IMR-90 (cell line): Measurements from ENCODE around the gene PLEKHD1. TPM values are rescaled to one million over a fixed set of nuclear protein-coding genes. Genes with fewer than 3 reads are reported as not detected.

ENCODE experiments used
- ATAC-seq: fragments of 200-7000 bp; cut with Tn5 transposase; 2 replicates; pipeline ENCODE4 v1.9.1; 2020; ENCODE audit warnings: low read depth, mild to moderate bottlenecking, moderate library complexity
- BruUV-seq: library from RNA; stranded (reverse); fragments of 400-500 nt; replicated peaks from 2 replicates; lab custom pipeline; 2021; lab: Mats Ljungman, UMichigan
- CTCF ChIA-PET: fragments of 300-600 bp; formaldehyde crosslinking; extraction: SDS; loops from one replicate; lab custom pipeline; 2021; ENCODE audit warnings: antibody characterized with exemption; lab: Yijun Ruan, JAX
- POLR2A ChIA-PET: fragments of 300-600 bp; sonication (Branson Sonifier 250); formaldehyde crosslinking; loops from one replicate; lab custom pipeline; 2022; ENCODE audit warnings: antibody characterized with exemption; ENCODE audit not compliant: unreplicated experiment; lab: Charles Lee
- DNase-seq: peaks from one replicate; pipeline ENCODE4 v3.0.0; 2013
- H2AFZ ChIP-seq: replicated peaks from 2 replicates; pipeline ENCODE3; 2013; ENCODE audit warnings: low read length, mild to moderate bottlenecking; ENCODE audit not compliant: poor library complexity
- H2AK5ac ChIP-seq: 2 replicates; pipeline ENCODE4 v1.6.1; 2013; ENCODE audit warnings: low read depth, low read length, inconsistent platforms
- H2AK9ac ChIP-seq: replicated peaks from 2 replicates; pipeline ENCODE3; 2013; ENCODE audit warnings: mild to moderate bottlenecking, low read depth, low read length, moderate library complexity; ENCODE audit not compliant: poor library complexity
- H2BK120ac ChIP-seq: 2 replicates; pipeline ENCODE4 v1.6.1; 2013; ENCODE audit warnings: low read depth, low read length, inconsistent platforms
- H2BK15ac ChIP-seq: 3 replicates; pipeline ENCODE4 v1.6.1; 2013; ENCODE audit warnings: low read depth, low read length, inconsistent platforms
- H2BK20ac ChIP-seq: 2 replicates; pipeline ENCODE4 v1.6.1; 2013; ENCODE audit warnings: low read depth, mild to moderate bottlenecking, inconsistent platforms, low read length, moderate library complexity
- H2BK5ac ChIP-seq: 2 replicates; pipeline ENCODE4 v1.6.1; 2013; ENCODE audit warnings: mild to moderate bottlenecking, low read depth, low read length, inconsistent platforms; ENCODE audit not compliant: poor library complexity, severe bottlenecking
- H3K14ac ChIP-seq: replicated peaks from 2 replicates; pipeline ENCODE4 v1.6.1; 2013; ENCODE audit warnings: low read depth, low read length, inconsistent platforms
- H3K18ac ChIP-seq: 2 replicates; pipeline ENCODE4 v1.6.1; 2013; ENCODE audit warnings: low read depth, low read length, control low read depth
- H3K23ac ChIP-seq: 2 replicates; pipeline ENCODE4 v1.6.1; 2013; ENCODE audit warnings: low read depth, low read length, inconsistent platforms
- H3K27ac ChIP-seq: 2 replicates; pipeline ENCODE4 v1.5.1; 2013; ENCODE audit warnings: mild to moderate bottlenecking, control low read depth, low read length; ENCODE audit not compliant: insufficient read depth
- H3K27me3 ChIP-seq: 2 replicates; pipeline ENCODE4 v1.6.1; 2013; ENCODE audit warnings: low read length; ENCODE audit not compliant: control insufficient read depth, insufficient read depth
- H3K36me3 ChIP-seq: 2 replicates; pipeline ENCODE4 v1.6.1; 2013; ENCODE audit warnings: low read length, mixed read lengths; ENCODE audit not compliant: control insufficient read depth, insufficient read depth
- H3K4ac ChIP-seq: 2 replicates; pipeline ENCODE4 v1.6.1; 2013; ENCODE audit warnings: low read depth, low read length, inconsistent platforms
- H3K4me1 ChIP-seq: 2 replicates; pipeline ENCODE4 v1.6.1; 2013; ENCODE audit warnings: low read length, mixed read lengths; ENCODE audit not compliant: control insufficient read depth, insufficient read depth
- H3K4me2 ChIP-seq: 2 replicates; pipeline ENCODE4 v1.6.1; 2013; ENCODE audit warnings: low read depth, mild to moderate bottlenecking, control low read depth, low read length, moderate library complexity
- H3K4me3 ChIP-seq: 2 replicates; pipeline ENCODE4 v1.5.1; 2013; ENCODE audit warnings: low read depth, mild to moderate bottlenecking, control low read depth, low read length, moderate library complexity; ENCODE audit not compliant: insufficient read depth
- H3K56ac ChIP-seq: 2 replicates; pipeline ENCODE4 v1.6.1; 2013; ENCODE audit warnings: low read length, inconsistent platforms; ENCODE audit not compliant: insufficient read depth; ENCODE audit errors: extremely low read depth
- H3K79me1 ChIP-seq, 2 experiments: 2 replicates each; pipeline ENCODE4 v1.6.1; 2013; ENCODE audit warnings: low read length in 2 of 2, inconsistent platforms in 1 of 2, low read depth in 1 of 2
- H3K9ac ChIP-seq: 2 replicates; pipeline ENCODE4 v1.6.1; 2013; ENCODE audit warnings: low read depth, low read length, control low read depth
- H3K9me1 ChIP-seq: 2 replicates; pipeline ENCODE4 v1.6.1; 2013; ENCODE audit warnings: low read length, inconsistent platforms; ENCODE audit not compliant: insufficient read depth
- H3K9me3 ChIP-seq: 2 replicates; pipeline ENCODE4 v1.6.1; 2013; ENCODE audit warnings: low read length; ENCODE audit not compliant: control insufficient read depth, insufficient read depth
- H4K20me1 ChIP-seq: 2 replicates; pipeline ENCODE4 v1.6.1; 2013; ENCODE audit warnings: low read length, inconsistent platforms; ENCODE audit not compliant: insufficient read depth
- H4K5ac ChIP-seq: 2 replicates; pipeline ENCODE4 v1.6.1; 2013; ENCODE audit warnings: mild to moderate bottlenecking, low read depth, low read length, control low read depth
- H4K8ac ChIP-seq, 2 experiments: 2 replicates each; pipeline ENCODE4 v1.6.1; 2013; ENCODE audit warnings: low read depth in 2 of 2, low read length in 2 of 2, control low read depth in 1 of 2, inconsistent platforms in 1 of 2
- H4K91ac ChIP-seq: 2 replicates; pipeline ENCODE4 v1.6.1; 2013; ENCODE audit warnings: low read depth, low read length, inconsistent platforms; ENCODE audit not compliant: insufficient read depth
- BHLHE40 ChIP-seq: fragments of 150-350 bp; IDR thresholded peaks from 2 replicates; pipeline ENCODE4 v1.6.1; 2016; ENCODE audit warnings: mild to moderate bottlenecking, low read depth, low read length
- CEBPB ChIP-seq: IDR thresholded peaks from 2 replicates; pipeline ENCODE4 v1.6.1; 2012; ENCODE audit warnings: low read depth, low read length, improper control_type of control experiment
- CHD1 ChIP-seq: IDR thresholded peaks from 2 replicates; pipeline ENCODE4 v1.6.1; 2012; ENCODE audit warnings: low read depth, low read length, improper control_type of control experiment
- FOS ChIP-seq: fragments of 150-350 bp; IDR thresholded peaks from 2 replicates; pipeline ENCODE4 v1.6.1; 2016; ENCODE audit warnings: low read depth, low read length
- MAFK ChIP-seq: IDR thresholded peaks from 2 replicates; pipeline ENCODE4 v1.6.1; 2012; ENCODE audit warnings: low read depth, low read length, improper control_type of control experiment
- MAZ ChIP-seq: IDR thresholded peaks from 2 replicates; pipeline ENCODE4 v1.6.1; 2012; ENCODE audit warnings: low read depth, mild to moderate bottlenecking, low read length, improper control_type of control experiment, moderate library complexity, borderline replicate concordance
- MXI1 ChIP-seq: IDR thresholded peaks from 2 replicates; pipeline ENCODE4 v1.6.1; 2012; ENCODE audit warnings: low read depth, mild to moderate bottlenecking, low read length, moderate library complexity, borderline replicate concordance
- NFE2L2 ChIP-seq: fragments of 150-350 bp; IDR thresholded peaks from 2 replicates; pipeline ENCODE4 v1.6.1; 2016; ENCODE audit warnings: low read depth, mild to moderate bottlenecking, low read length
- POLR2A ChIP-seq: IDR thresholded peaks from 2 replicates; pipeline ENCODE4 v1.6.1; 2012; ENCODE audit warnings: mild to moderate bottlenecking, low read depth, low read length
- RCOR1 ChIP-seq: IDR thresholded peaks from 2 replicates; pipeline ENCODE4 v1.6.1; 2012; ENCODE audit warnings: mild to moderate bottlenecking, low read length, improper control_type of control experiment; ENCODE audit not compliant: insufficient replicate concordance
- RFX5 ChIP-seq: IDR thresholded peaks from 2 replicates; pipeline ENCODE4 v1.8.0; 2012; ENCODE audit warnings: low read depth, mild to moderate bottlenecking, low read length, moderate library complexity
- SMC3 ChIP-seq: fragments of 150-350 bp; IDR thresholded peaks from 2 replicates; pipeline ENCODE4 v1.6.1; 2016; ENCODE audit warnings: low read depth, mild to moderate bottlenecking, antibody characterized with exemption, low read length, moderate library complexity
- WGBS, 2 experiments: methylation state at CpG; one replicate each; pipeline versions ENCODE4 v1.1.5 to v1.1.7; 2013; ENCODE audit warnings: missing lambda C conversion rate in 2 of 2; ENCODE audit not compliant: insufficient read length in 1 of 2; ENCODE audit errors: extremely low coverage in 2 of 2; 5-methylcytosine and 5-hydroxymethylcytosine counted together
- dilution Hi-C: fragments of 300-500 bp; cut with HindIII; formaldehyde crosslinking; loops from one replicate; pipeline ENCODE4 v1.14.3; 2018; ENCODE audit warnings: low sequenced_read_pairs; ENCODE audit not compliant: unreplicated experiment
- in situ Hi-C: fragments of 300-500 bp; cut with MboI; formaldehyde crosslinking; loops from 3 replicates; pipeline ENCODE4 v1.14.3; 2019; ENCODE audit warnings: low sequenced_read_pairs, inconsistent platforms, mixed read lengths
- intact Hi-C: fragments of 100-400 bp; cut with micrococcal nuclease; formaldehyde crosslinking; loops from 2 replicates; pipeline ENCODE4 v1.10.0; 2022
- polyA plus RNA-seq, 3 experiments: library from polyadenylated mRNA; depleted of rRNA; stranded (reverse); fragments of >200 nt; gene quantifications; 2 replicates each; pipeline ENCODE4 v1.2.3, GENCODE V29; 2012; ENCODE audit warnings: low replicate concordance in 1 of 3
- total RNA-seq: library from RNA; depleted of rRNA; stranded (reverse); fragments of >200 nt; gene quantifications from 2 replicates; pipeline ENCODE4 v1.2.3, GENCODE V29; 2012
- TF ChIP-seq, protein P1 (sequence below): fragments of 150-350 bp; IDR thresholded peaks from 2 replicates; pipeline ENCODE4 v1.6.1; 2017; ENCODE audit warnings: mild to moderate bottlenecking, antibody characterized with exemption, low read length, low read depth
- TF ChIP-seq, protein P2 (sequence below): conservative IDR thresholded peaks from 2 replicates; pipeline ENCODE4 v1.5.1; 2012; ENCODE audit warnings: mild to moderate bottlenecking, low read depth, low read length, improper control_type of control experiment

PLEKHD1 gene
- total and polyA plus RNA-seq, 2 of the 4 experiments (the other 2 are of a cell fraction) = under 0.01 TPM; not detected in 1

DNA sequence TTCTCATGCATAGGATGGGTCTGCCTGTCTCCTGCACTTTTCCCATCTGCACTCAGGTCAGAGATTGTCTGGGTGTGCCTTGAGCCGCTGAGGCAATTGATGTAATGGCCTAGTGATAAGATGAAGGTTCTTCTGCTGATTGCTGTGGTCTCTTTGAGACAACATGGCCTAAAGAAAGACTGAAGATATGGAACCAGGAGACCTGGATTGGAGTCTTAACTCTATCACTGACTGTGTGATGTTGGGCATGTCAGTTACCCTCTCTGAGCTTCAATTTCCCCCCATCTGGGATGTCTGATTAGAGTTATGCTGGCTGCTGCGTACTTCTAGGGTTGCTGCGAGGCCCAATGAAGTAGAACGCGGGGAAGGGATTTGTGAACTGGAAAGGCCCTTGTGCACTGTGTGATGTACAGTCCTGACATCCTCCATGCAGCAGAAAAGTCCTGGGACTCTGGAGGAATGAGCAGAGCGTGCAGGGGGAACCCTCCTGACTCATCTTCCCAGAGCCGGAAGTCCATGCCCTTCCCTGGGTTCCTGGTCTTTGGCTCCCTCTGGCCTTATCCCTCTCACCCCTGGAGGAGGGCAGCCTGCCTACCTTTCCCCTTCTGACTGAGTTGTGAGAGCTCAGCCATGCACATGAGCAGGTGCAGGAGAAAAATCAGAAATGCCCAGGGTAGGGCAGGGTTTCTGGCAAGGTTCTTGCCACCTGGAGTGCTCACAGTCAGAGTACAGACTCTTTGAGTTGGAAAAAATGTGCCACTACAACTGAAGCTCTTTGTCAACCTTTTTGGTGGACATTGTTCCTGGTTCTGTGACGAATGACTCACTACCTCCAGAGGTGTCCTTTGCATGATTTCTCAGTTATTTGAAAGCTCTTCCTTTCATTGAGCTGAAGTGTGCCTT is 21.1 kb downstream of the PLEKHD1 start (continued):
- no peak for TF ChIP-seq BHLHE40

DNA sequence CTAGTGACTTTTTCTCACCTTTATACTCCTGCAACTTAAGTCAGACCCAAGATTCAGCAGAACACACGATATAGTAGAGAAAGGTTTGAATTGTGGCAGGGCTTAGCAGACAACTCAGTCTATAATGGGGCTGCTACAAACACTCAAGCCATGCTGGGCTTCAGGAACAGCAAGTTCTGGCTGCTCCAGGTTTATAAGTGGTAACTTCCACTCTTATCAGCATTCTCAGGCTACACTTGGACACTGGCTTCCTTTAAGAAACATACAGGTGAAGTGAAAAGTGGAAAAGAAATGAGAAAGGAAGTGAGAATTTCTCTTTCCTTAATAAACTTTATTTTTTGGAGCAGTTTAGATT is 21.7 kb downstream of the PLEKHD1 start:
- no peaks in the 10 kb centered on the region for H3K36me3 ChIP-seq
- no CpG with 5 or more reads among the region's 1 CpG for WGBS, 2 experiments
- H2BK20ac ChIP-seq = no peak overlapping the region
- H4K5ac ChIP-seq = no peak overlapping the region
- H3K4me3 ChIP-seq = no peak overlapping the region
- no peak overlapping the region for H3K23ac ChIP-seq
- dilution Hi-C loops (no loop called here), intact Hi-C loops (no loop called here), in situ Hi-C loops (no loop called here)
- no peak overlapping the region for H2BK5ac ChIP-seq
- no TSS peak for BruUV-seq
- no peaks in the 10 kb centered on the region; the same call in 1 of the 2 replicates for H3K4me1 ChIP-seq
- H4K20me1 ChIP-seq = no peaks in the 10 kb centered on the region
- DNase-seq (no peak), ATAC-seq (no peak)
- H2BK120ac ChIP-seq = no peak overlapping the region
- no peak overlapping the region for H3K27ac ChIP-seq
- H2AK5ac ChIP-seq = no peak overlapping the region
- no peaks in the 10 kb centered on the region for H3K79me1 ChIP-seq
- no peak for TF ChIP-seq MAFK
- no peak for TF ChIP-seq NFE2L2
- TF ChIP-seq RCOR1 = no peak
- no peak for TF ChIP-seq MAZ
- TF ChIP-seq RFX5 = no peak
- TF ChIP-seq BHLHE40 = no peak
- TF ChIP-seq MXI1 = no peak
- TF ChIP-seq, protein P1, sequence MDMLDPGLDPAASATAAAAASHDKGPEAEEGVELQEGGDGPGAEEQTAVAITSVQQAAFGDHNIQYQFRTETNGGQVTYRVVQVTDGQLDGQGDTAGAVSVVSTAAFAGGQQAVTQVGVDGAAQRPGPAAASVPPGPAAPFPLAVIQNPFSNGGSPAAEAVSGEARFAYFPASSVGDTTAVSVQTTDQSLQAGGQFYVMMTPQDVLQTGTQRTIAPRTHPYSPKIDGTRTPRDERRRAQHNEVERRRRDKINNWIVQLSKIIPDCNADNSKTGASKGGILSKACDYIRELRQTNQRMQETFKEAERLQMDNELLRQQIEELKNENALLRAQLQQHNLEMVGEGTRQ = no peak
- TF ChIP-seq CEBPB = no peak
- TF ChIP-seq, protein P2, sequence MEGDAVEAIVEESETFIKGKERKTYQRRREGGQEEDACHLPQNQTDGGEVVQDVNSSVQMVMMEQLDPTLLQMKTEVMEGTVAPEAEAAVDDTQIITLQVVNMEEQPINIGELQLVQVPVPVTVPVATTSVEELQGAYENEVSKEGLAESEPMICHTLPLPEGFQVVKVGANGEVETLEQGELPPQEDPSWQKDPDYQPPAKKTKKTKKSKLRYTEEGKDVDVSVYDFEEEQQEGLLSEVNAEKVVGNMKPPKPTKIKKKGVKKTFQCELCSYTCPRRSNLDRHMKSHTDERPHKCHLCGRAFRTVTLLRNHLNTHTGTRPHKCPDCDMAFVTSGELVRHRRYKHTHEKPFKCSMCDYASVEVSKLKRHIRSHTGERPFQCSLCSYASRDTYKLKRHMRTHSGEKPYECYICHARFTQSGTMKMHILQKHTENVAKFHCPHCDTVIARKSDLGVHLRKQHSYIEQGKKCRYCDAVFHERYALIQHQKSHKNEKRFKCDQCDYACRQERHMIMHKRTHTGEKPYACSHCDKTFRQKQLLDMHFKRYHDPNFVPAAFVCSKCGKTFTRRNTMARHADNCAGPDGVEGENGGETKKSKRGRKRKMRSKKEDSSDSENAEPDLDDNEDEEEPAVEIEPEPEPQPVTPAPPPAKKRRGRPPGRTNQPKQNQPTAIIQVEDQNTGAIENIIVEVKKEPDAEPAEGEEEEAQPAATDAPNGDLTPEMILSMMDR = no peak
- no peak for TF ChIP-seq POLR2A
- TF ChIP-seq FOS = no peak
- no peak for TF ChIP-seq SMC3
- no peak for TF ChIP-seq CHD1
- H2AFZ ChIP-seq = no peak overlapping the region
- ChIA-PET POLR2A (no interaction called here), CTCF (no interaction called here)
- H3K14ac ChIP-seq = no peak overlapping the region
- no peak overlapping the region for H4K8ac ChIP-seq
- H3K18ac ChIP-seq = no peak overlapping the region
- H3K4me2 ChIP-seq = no peak overlapping the region
- H2AK9ac ChIP-seq = no peak overlapping the region
- no peak overlapping the region for H4K91ac ChIP-seq
- 0 out of 2 replicates have a peak, but pooled peaks cover 3% of the 10 kb centered on the region for H3K9me1 ChIP-seq
- H2BK15ac ChIP-seq = no peak overlapping the region
- H3K4ac ChIP-seq = no peak overlapping the region
- no peak overlapping the region for H3K56ac ChIP-seq
- H3K9ac ChIP-seq = no peak overlapping the region
- peaks cover 40% of the 10 kb centered on the region for H3K27me3 ChIP-seq
- no peaks in the 10 kb centered on the region for H3K9me3 ChIP-seq
